HepG2 (cell line): Measurements from ENCODE around the gene C2CD2.

Experiments
- CTCF ChIP-seq: sonication (generic); formaldehyde crosslinking; IDR thresholded peaks from 2 replicates; pipeline ENCODE4 v1.5.0; 2020; ENCODE audit warnings: mild to moderate bottlenecking, missing genetic modification reagents, moderate library complexity
- ELF4 ChIP-seq: sonication (generic); formaldehyde crosslinking; IDR thresholded peaks from 2 replicates; pipeline ENCODE4 v1.5.0; 2020; ENCODE audit warnings: missing genetic modification reagents, mild to moderate bottlenecking, moderate library complexity, borderline replicate concordance
- EP300 ChIP-seq, 3 experiments: sonication (generic) in 1 of 3; formaldehyde crosslinking in 1 of 3; IDR thresholded peaks; 2 replicates each; pipeline versions ENCODE4 v1.5.1 to v1.6.1; 2011 to 2020; ENCODE audit warnings: low read depth in 2 of 3, low read length in 2 of 3, borderline replicate concordance in 1 of 3, improper control_type of control experiment in 1 of 3, mild to moderate bottlenecking in 1 of 3, missing genetic modification reagents in 1 of 3, moderate library complexity in 1 of 3
- ESRRA ChIP-seq: sonication (generic); formaldehyde crosslinking; IDR thresholded peaks from 2 replicates; pipeline ENCODE4 v1.5.1; 2020; ENCODE audit warnings: mild to moderate bottlenecking, low read depth, missing genetic modification reagents
- LCORL ChIP-seq, 2 experiments: fragments of 450-650 bp in 1 of 2; sonication (generic) in 1 of 2; formaldehyde crosslinking in 1 of 2; IDR thresholded peaks; 2 replicates each; pipeline versions ENCODE4 v1.5.0 to v1.6.1; 2017 to 2020; ENCODE audit warnings: antibody characterized with exemption in 1 of 2, missing genetic modification reagents in 1 of 2
- MBNL3 ChIP-seq: fragments of 250-450 bp; sonication (Bioruptor Pico); conservative IDR thresholded peaks from 2 replicates; pipeline ENCODE4 v1.8.0; 2022; ENCODE audit warnings: mild to moderate bottlenecking, inconsistent platforms
- NCOA1 ChIP-seq: sonication (generic); formaldehyde crosslinking; IDR thresholded peaks from 2 replicates; pipeline ENCODE4 v1.9.0; 2021; ENCODE audit warnings: missing genetic modification reagents
- NFRKB ChIP-seq: fragments of 450-650 bp; IDR thresholded peaks from 2 replicates; pipeline ENCODE4 v1.6.1; 2017
- NR0B2 ChIP-seq: sonication (generic); formaldehyde crosslinking; IDR thresholded peaks from 2 replicates; pipeline ENCODE4 v1.4.0; 2020; ENCODE audit warnings: mild to moderate bottlenecking, missing genetic modification reagents
- POLR2AphosphoS5 ChIP-seq: IDR thresholded peaks from 2 replicates; pipeline ENCODE4 v1.6.1; 2012; ENCODE audit warnings: low read depth, low read length
- TCF7L2 ChIP-seq: IDR thresholded peaks from 2 replicates; pipeline ENCODE4 v1.6.1; 2011; ENCODE audit warnings: mild to moderate bottlenecking, low read depth, low read length, moderate library complexity
- ZBTB44 ChIP-seq: sonication (generic); formaldehyde crosslinking; IDR thresholded peaks from 2 replicates; pipeline ENCODE4 v1.4.0; 2020; ENCODE audit warnings: missing genetic modification reagents

- no peak for TF ChIP-seq NFRKB
- no peak for TF ChIP-seq MBNL3
- no peak for TF ChIP-seq POLR2AphosphoS5
- TF ChIP-seq CTCF (CRISPR knock-in tag), result no peak
- no peak for TF ChIP-seq ESRRA (CRISPR knock-in tag)
- no peak for TF ChIP-seq EP300 (IDR thresholded peaks at IDR 0.05; ENCODE audit: low read depth in 2 of 2, low read length in 2 of 2)
- no peak for TF ChIP-seq EP300 (CRISPR knock-in tag; IDR thresholded peaks at IDR 0.05; ENCODE audit: borderline replicate concordance)
- no peak for TF ChIP-seq LCORL (IDR thresholded peaks at IDR 0.05)
- TF ChIP-seq LCORL (CRISPR knock-in tag; IDR thresholded peaks at IDR 0.05), result no peak
- TF ChIP-seq NR0B2 (CRISPR knock-in tag), result no peak
- TF ChIP-seq TCF7L2, result no peak
- TF ChIP-seq ZBTB44, result no peak
- no peak for TF ChIP-seq ELF4 (CRISPR knock-in tag)
- TF ChIP-seq NCOA1, result no peak
Measured at GRCh38 chr21:41992576-41992975, 38.8 kb upstream of the C2CD2 start.
